ENCODE data around the gene B4GALNT2. TPM values are rescaled to one million over a fixed set of nuclear protein-coding genes. Genes with fewer than 3 reads are reported as not detected.

The B4GALNT2 gene
- total and polyA plus RNA-seq, 2 of the 8 experiments (the other 6 are each of a cell fraction or from before 2014, with no cell fraction given) = not detected

- CTCF ChIA-PET (ENCODE audit: partially characterized antibody) = interaction anchor here (1.0 kb wide), 1 partner anchor 159 kb away, joined by 3 read pairs; no protein-coding TSS in a partner anchor
- FAIRE-seq = no peak
- WGBS, 2 experiments (ENCODE audit: extremely low coverage in 1 of 2, insufficient coverage in 1 of 2, insufficient read length in 1 of 2, insufficient replicate concordance in 2 of 2, low coverage in 1 of 2, low lambda C conversion rate in 2 of 2, missing lambda C conversion rate in 1 of 2) = 88% methylated on average over 4 of the region's 4 CpGs; no CpG with 5 or more reads in 1 of the 2 experiments
- TF ChIP-seq SIX5 (IDR thresholded peaks at IDR 0.05; ENCODE audit: low read depth, low read length) (no peak), SP4 (IDR thresholded peaks at IDR 0.05; ENCODE audit: low read length) (no peak), CBX8 (IDR thresholded peaks at IDR 0.05; ENCODE audit: borderline replicate concordance, low read depth, low read length) (no peak), MAX (IDR thresholded peaks at IDR 0.05) (no peak), CEBPB (IDR thresholded peaks at IDR 0.05; ENCODE audit: low read depth, low read length) (no peak), RXRA (IDR thresholded peaks at IDR 0.05; ENCODE audit: insufficient read depth, low read depth, low read length) (no peak), NANOG (IDR thresholded peaks at IDR 0.05; ENCODE audit: insufficient read depth, low read depth, low read length, poor library complexity, severe bottlenecking) (no peak), SP2 (IDR thresholded peaks at IDR 0.05; ENCODE audit: low read length) (no peak), TCF12 (IDR thresholded peaks at IDR 0.05; ENCODE audit: low read depth, low read length) (no peak)
Observed at GRCh38 chr17:49111934-49112333, 20.6 kb upstream of the B4GALNT2 start.

More at GRCh38 chr17:49111934-49112333, 20.6 kb upstream of the B4GALNT2 start:
- H3K79me1 ChIP-seq (ENCODE audit: low read depth, low read length) = no peaks in the 10 kb centered on the region
- no peak overlapping the region for H2BK5ac ChIP-seq (ENCODE audit: low read depth, low read length)
- H4K8ac ChIP-seq (ENCODE audit: extremely low read depth, insufficient read depth, low read length) = no peak overlapping the region
- no peak overlapping the region for H3K9ac ChIP-seq (replicated peaks in 1 of 4; ENCODE audit: extremely low read depth in 1 of 4, low read depth in 3 of 4, low read length in 3 of 4)
- no peaks in the 10 kb centered on the region for H3K36me3 ChIP-seq (ENCODE audit: control insufficient read depth in 2 of 4, insufficient read depth in 4 of 4, low read length in 3 of 4)
- H3K14ac ChIP-seq (ENCODE audit: insufficient read length) = no peak overlapping the region
- H2AFZ ChIP-seq (ENCODE audit: low read length) = no peak overlapping the region
- no peak overlapping the region for H2BK12ac ChIP-seq (ENCODE audit: low read depth, low read length)
- DNase-seq (ENCODE audit: low read depth in 1 of 2, low spot score in 2 of 2) = no peak
- H3K79me2 ChIP-seq (ENCODE audit: control insufficient read depth in 1 of 2, insufficient read depth in 2 of 2, low read length in 2 of 2) = no peaks in the 10 kb centered on the region
- H4K20me1 ChIP-seq (replicated peaks in 1 of 2; ENCODE audit: control insufficient read depth in 1 of 2, insufficient read depth in 2 of 2, low read length in 2 of 2) = no peaks in the 10 kb centered on the region
- peaks cover 4 to 12% (median 6%) of the 10 kb centered on the region in 4 experiments for H3K4me1 ChIP-seq (replicated peaks in 1 of 4; ENCODE audit: control insufficient read depth in 3 of 4, insufficient read depth in 4 of 4, low read length in 3 of 4)
- H3K4me2 ChIP-seq (ENCODE audit: insufficient read depth in 1 of 2, low read depth in 2 of 2, low read length in 2 of 2) = no peak overlapping the region
- no peak overlapping the region for H2AK5ac ChIP-seq (ENCODE audit: low read depth, low read length)
- no peak overlapping the region for H3K27ac ChIP-seq (ENCODE audit: low read depth, low read length)
- no peak overlapping the region for H3K18ac ChIP-seq (ENCODE audit: extremely low read depth, low read length)
- POLR2A ChIA-PET (ENCODE audit: partially characterized antibody) = interaction anchor here (0.9 to 1.4 kb wide), 2 partner anchors 27 to 79 kb away, joined by 3 to 9 read pairs; no protein-coding TSS in a partner anchor
- H3K27me3 ChIP-seq (replicated peaks in 1 of 4; ENCODE audit: control insufficient read depth in 3 of 4, extremely low read depth in 1 of 4, insufficient read depth in 3 of 4, low read length in 3 of 4) = no peaks in the 10 kb centered on the region
- no peak overlapping the region for H3K4me3 ChIP-seq (ENCODE audit: extremely low read depth in 1 of 4, insufficient read depth in 2 of 4, low read depth in 3 of 4, low read length in 4 of 4)
- H3K23ac ChIP-seq (ENCODE audit: insufficient read length) = no peak overlapping the region
- no peaks in the 10 kb centered on the region; a peak in 1 of 4 replicates for H3K9me3 ChIP-seq (ENCODE audit: insufficient read depth in 2 of 2, low read depth in 1 of 2, low read length in 1 of 2)
- H2BK120ac ChIP-seq (replicated peaks; ENCODE audit: low read depth, low read length) = no peak overlapping the region
- no peak overlapping the region for H3K56ac ChIP-seq (replicated peaks; ENCODE audit: insufficient read length, low read depth, low read length)
- H3K4ac ChIP-seq (replicated peaks; ENCODE audit: insufficient read length, low read depth, low read length) = no peak overlapping the region
- H4K5ac ChIP-seq (ENCODE audit: insufficient read length, low read depth, low read length) = no peak overlapping the region
- no peak overlapping the region for H2BK15ac ChIP-seq (ENCODE audit: low read length)
- H4K91ac ChIP-seq (replicated peaks; ENCODE audit: insufficient read length, low read length) = no peak overlapping the region
- H3K23me2 ChIP-seq (ENCODE audit: low read depth, low read length) = no peaks in the 10 kb centered on the region
- no peak overlapping the region for H2BK20ac ChIP-seq (ENCODE audit: low read length)
